PC-9 (cell line): ENCODE results near the gene TTC38.

Experiments used
- CTCF ChIP-seq: fragments of 200-600 bp; sonication (generic); conservative IDR thresholded peaks from 2 replicates; pipeline ENCODE4 v1.6.1; 2017; ENCODE audit warnings: mixed run types, antibody characterized with exemption, mild to moderate bottlenecking, moderate library complexity
- EZH2 ChIP-seq: fragments of 200-600 bp; sonication (generic); IDR thresholded peaks from 2 replicates; pipeline ENCODE4 v1.8.0; 2017; ENCODE audit warnings: antibody characterized with exemption, low read depth

GRCh38 chr22:46251266-46251665 is 16.5 kb upstream of the TTC38 start:
- TF ChIP-seq EZH2 (no peak), CTCF (no peak)
